Spleen (tissue), 11 donors: ENCODE measurements around the gene WDR77. TPM values are rescaled to one million over a fixed set of nuclear protein-coding genes. Genes with fewer than 3 reads are reported as not detected.

Experiments used
- DNase-seq: peaks from one replicate; pipeline ENCODE4 v3.0.0-alpha.2; 2020
- H3K27ac ChIP-seq, 8 donors: fragments of 200-600 bp; sonication (generic) in 7 of 8; 1 replicate in 4 of 8; 2 replicates in 4 of 8; pipeline versions ENCODE4 v1.5.0 to v1.8.0; 2016 to 2021; ENCODE audit warnings: inconsistent platforms in 4 of 8, mild to moderate bottlenecking in 4 of 8, moderate library complexity in 1 of 8
- H3K27me3 ChIP-seq, 7 donors: fragments of 200-600 bp; sonication (generic) in 6 of 7; replicated peaks in 1 of 7; 1 replicate in 4 of 7; 2 replicates in 3 of 7; pipeline versions ENCODE4 v1.5.0 to v1.8.0; 2016 to 2021; ENCODE audit warnings: inconsistent platforms in 3 of 7, mild to moderate bottlenecking in 1 of 7
- H3K36me3 ChIP-seq, 6 donors: fragments of 200-600 bp; sonication (generic) in 5 of 6; 1 replicate in 4 of 6; 2 replicates in 2 of 6; pipeline versions ENCODE4 v1.5.0 to v1.8.0; 2016 to 2021; ENCODE audit warnings: inconsistent platforms in 2 of 6
- H3K4me1 ChIP-seq, 6 donors: fragments of 200-600 bp; sonication (generic) in 5 of 6; 1 replicate in 3 of 6; 2 replicates in 3 of 6; pipeline versions ENCODE4 v1.5.0 to v1.8.0; 2016 to 2021; ENCODE audit warnings: inconsistent platforms in 3 of 6
- H3K4me3 ChIP-seq, 8 donors: fragments of 200-600 bp; sonication (generic) in 7 of 8; 1 replicate in 4 of 8; 2 replicates in 4 of 8; pipeline versions ENCODE4 v1.5.0 to v1.8.0; 2016 to 2021; ENCODE audit warnings: inconsistent platforms in 4 of 8, mild to moderate bottlenecking in 4 of 8, moderate library complexity in 2 of 8
- H3K9me3 ChIP-seq, 8 donors: fragments of 200-600 bp; sonication (generic) in 7 of 8; 1 replicate in 4 of 8; 2 replicates in 4 of 8; pipeline versions ENCODE4 v1.5.0 to v1.8.0; 2016 to 2021; ENCODE audit warnings: inconsistent platforms in 4 of 8
- CTCF ChIP-seq, 11 experiments: fragments of 200-600 bp in 7 of 11; fragments of 450-650 bp in 4 of 11; sonication (generic) in 4 of 11; IDR thresholded peaks in 8 of 11; conservative IDR thresholded peaks in 3 of 11; 1 replicate in 7 of 11; 2 replicates in 4 of 11; pipeline versions ENCODE4 v1.4.0 to v1.8.0; 2016 to 2021; ENCODE audit warnings: antibody characterized with exemption in 11 of 11, inconsistent platforms in 4 of 11, mild to moderate bottlenecking in 1 of 11
- POLR2A ChIP-seq, 3 donors: fragments of 450-650 bp; IDR thresholded peaks; one replicate each; pipeline ENCODE4 v1.5.1; 2017; ENCODE audit warnings: antibody characterized with exemption in 3 of 3, mild to moderate bottlenecking in 1 of 3
- POLR2AphosphoS5 ChIP-seq, 3 donors: sonication (generic); formaldehyde crosslinking; IDR thresholded peaks; one replicate each; pipeline ENCODE4 v1.5.1; 2017; ENCODE audit warnings: antibody characterized with exemption in 3 of 3
- WGBS, 5 donors: extraction: QIAGEN DNeasy Blood & Tissue Kit in 3 of 5; methylation state at CpG; one replicate each; pipeline versions ENCODE4 v1.1.5 to v1.1.7; 2013 to 2018; 5-methylcytosine and 5-hydroxymethylcytosine counted together
- intact Hi-C: fragments of 100-400 bp; cut with DNase I; formaldehyde crosslinking; loops from one replicate; pipeline ENCODE4 v1.15.0; 2023; ENCODE audit warnings: low total_unique reads
- polyA plus RNA-seq, 3 donors: library from polyadenylated mRNA; stranded (reverse); fragments of 200-250 nt; gene quantifications; one replicate each; pipeline ENCODE4 v1.2.1, GENCODE V29; 2013
- small RNA-seq, 4 donors: library from RNA; depleted of rRNA; stranded (forward); fragments of <200 nt; gene quantifications; one replicate each; pipeline ENCODE3, GENCODE V24; 2016
- total RNA-seq, 7 donors: library from RNA; depleted of rRNA in 3 of 7; stranded (reverse); fragments of >200 nt in 3 of 7; fragmentation: NEBNext Ultra II Directional in 4 of 7; extraction: Animal tissue kit (Norgen Biotek cat#: 25700) in 4 of 7; gene quantifications; one replicate each; pipeline versions ENCODE4 v1.1.0 to v1.2.1, GENCODE V29; 2016 to 2021
- donor health status: healthy with polysubstance abuse.
- donor health status: DM: no; HTN: no; CAD: no; lungs with moderate emphysema.
- donor health status: DM: no; HTN: no; CAD: no.
- donor health status: Bipolar disorder and iron deficiency.
- donor health status: healthy.
- donor health status: DM: no; HTN: no; CAD: no.
- donor health status: DM: yes; HTN: yes; CAD: no.

The WDR77 gene
- total and polyA plus RNA-seq, 10 donors: 24.8 to 36.6 (median 33.1) TPM

- Histone ChIP-seq H3K36me3 (no peaks in the 10 kb centered on the region), H3K9me3 (no peaks in the 10 kb centered on the region), H3K27ac (no peak overlapping the region), H3K4me1 (peaks cover 0 to 10% (median 7%) of the 10 kb centered on the region in 6 donors), H3K27me3 (no peaks in the 10 kb centered on the region), H3K4me3 (no peak overlapping the region)
- intact Hi-C loops: no loop called here
- TF ChIP-seq CTCF (IDR thresholded peaks at IDR 0.05 in 8 of 11, conservative IDR thresholded peaks at IDR 0.05 in 3 of 11): no peak
- no peak for TF ChIP-seq POLR2A (IDR thresholded peaks at IDR 0.05)
- TF ChIP-seq POLR2AphosphoS5 (IDR thresholded peaks at IDR 0.05): no peak
- DNase-seq: no peak
- 78 to 95% (median 87%) methylated on average over 1 of the region's 1 CpG for WGBS, 5 donors
Observed at GRCh38 chr1:111392460-111392945, 56.6 kb downstream of the WDR77 start.

GRCh38 chr1:111392042-111392441 is 57.0 kb downstream of the WDR77 start:
- TF ChIP-seq CTCF (IDR thresholded peaks at IDR 0.05 in 8 of 11, conservative IDR thresholded peaks at IDR 0.05 in 3 of 11) (no peak), POLR2AphosphoS5 (IDR thresholded peaks at IDR 0.05) (no peak), POLR2A (IDR thresholded peaks at IDR 0.05) (no peak)
- WGBS, 5 donors: 72 to 96% (median 79%) methylated on average over 1 of the region's 1 CpG

More at GRCh38 chr1:111392042-111392441, 57.0 kb downstream of the WDR77 start:
- H3K9me3 ChIP-seq: no peaks in the 10 kb centered on the region
- DNase-seq: no peak
- H3K36me3 ChIP-seq: no peaks in the 10 kb centered on the region
- no peak overlapping the region for H3K27ac ChIP-seq
- H3K4me1 ChIP-seq: peaks cover 0 to 10% (median 7%) of the 10 kb centered on the region in 6 donors
- H3K4me3 ChIP-seq: no peak overlapping the region
- no peaks in the 10 kb centered on the region for H3K27me3 ChIP-seq
- intact Hi-C loops: no loop called here

Small RNAs within 50 kb of the gene (small RNA-seq; reads per million reads assigned to genes)
- gene RF00019 (0 reads per million in 4 donors), gene RNU6-792P (0 reads per million in 4 donors)

Other genes with a start within 250 kb of the WDR77 start
- gene DENND2D, start 248.6 kb downstream of the WDR77 start, total RNA-seq: 100 to 1,000 TPM; 127 to 182 (median 153) TPM
- 100 to 1,000 TPM in 2 of 3 donors, 10 to 100 TPM in 1; 90.3 to 106 (median 101) TPM for gene DENND2D, start 248.6 kb downstream of the WDR77 start, polyA plus RNA-seq
- gene CHI3L2, start 221.5 kb downstream of the WDR77 start, total RNA-seq: 10 to 100 TPM in 6 of 7 donors, 1 to 10 TPM in 1; 6.0 to 58.3 (median 25.6) TPM
- gene CHI3L2, start 221.5 kb downstream of the WDR77 start, polyA plus RNA-seq: 100 to 1,000 TPM in 1 of 3 donors, 10 to 100 TPM in 2; 40.1 to 159 (median 59.2) TPM
- gene CHIA, start 158.4 kb downstream of the WDR77 start, total RNA-seq: not detected
- under 1 TPM in 1 of 3 donors, not detected in 2; 0.14 TPM for gene CHIA, start 158.4 kb downstream of the WDR77 start, polyA plus RNA-seq
- gene OVGP1, start 21.5 kb downstream of the WDR77 start, total RNA-seq: 10 to 100 TPM in 1 of 7 donors, 1 to 10 TPM in 6; 2.2 to 10.7 (median 3.7) TPM
- 1 to 10 TPM; 3.0 to 6.7 (median 3.5) TPM for gene OVGP1, start 21.5 kb downstream of the WDR77 start, polyA plus RNA-seq
- 100 to 1,000 TPM; 124 to 168 (median 143) TPM for gene ATP5PB, start 208 bp upstream of the WDR77 start, total RNA-seq
- gene ATP5PB, start 208 bp upstream of the WDR77 start, polyA plus RNA-seq: 100 to 1,000 TPM; 204 to 277 (median 262) TPM
- 100 to 1,000 TPM in 5 of 7 donors, 10 to 100 TPM in 2; 53.5 to 161 (median 121) TPM for gene C1orf162, start 24.7 kb upstream of the WDR77 start, total RNA-seq
- 100 to 1,000 TPM in 2 of 3 donors, 10 to 100 TPM in 1; 98.9 to 132 (median 126) TPM for gene C1orf162, start 24.7 kb upstream of the WDR77 start, polyA plus RNA-seq
- 10 to 100 TPM in 1 of 7 donors, 1 to 10 TPM in 4, under 1 TPM in 2; 0.37 to 11.2 (median 7.7) TPM for gene ADORA3, start 54.4 kb upstream of the WDR77 start, total RNA-seq
- 1 to 10 TPM; 2.5 to 4.9 (median 3.4) TPM for gene ADORA3, start 54.4 kb upstream of the WDR77 start, polyA plus RNA-seq
- gene TMIGD3, start 54.4 kb upstream of the WDR77 start, total RNA-seq: 10 to 100 TPM in 4 of 7 donors, 1 to 10 TPM in 3; 1.6 to 33.4 (median 11.9) TPM
- 10 to 100 TPM in 1 of 3 donors, 1 to 10 TPM in 2; 5.6 to 32.7 (median 6.2) TPM for gene TMIGD3, start 54.4 kb upstream of the WDR77 start, polyA plus RNA-seq
- gene RAP1A, start 170.5 kb upstream of the WDR77 start, total RNA-seq: 100 to 1,000 TPM in 5 of 7 donors, 10 to 100 TPM in 2; 83.3 to 125 (median 113) TPM
- 100 to 1,000 TPM in 1 of 3 donors, 10 to 100 TPM in 2; 93.6 to 106 (median 99.3) TPM for gene RAP1A, start 170.5 kb upstream of the WDR77 start, polyA plus RNA-seq